HG03175 (cell line): ENCODE results near the gene FADS6.
"Not testable (repeated sequence)": the region's sequence is repeated elsewhere in the genome, so short reads cannot be mapped to it uniquely, and the experiment has no call there.

Experiments used
- ATAC-seq: cut with Tn5 transposase; IDR thresholded peaks from one replicate; pipeline ENCODE4 v1.9.1; 2021; ENCODE audit warnings: mild to moderate bottlenecking, moderate library complexity; ENCODE audit not compliant: unreplicated experiment

The FADS6 gene

GRCh38 chr17:74921026-74921681, 27.7 kb upstream of the FADS6 start:
- ATAC-seq: no peak

- no peak for ATAC-seq
These were observed 27.2 kb upstream of the FADS6 start for GRCh38 chr17:74920642-74921025.

GRCh38 chr17:74920306-74920620, 26.8 kb upstream of the FADS6 start:
- ATAC-seq: no peak

- ATAC-seq: no peak
These were observed 26.2 kb upstream of the FADS6 start for GRCh38 chr17:74919440-74920305.

GRCh38 chr17:74918906-74919305, 25.5 kb upstream of the FADS6 start:
- no peak for ATAC-seq

GRCh38 chr17:74917430-74917829, 24.0 kb upstream of the FADS6 start:
- ATAC-seq: no peak

DNA sequence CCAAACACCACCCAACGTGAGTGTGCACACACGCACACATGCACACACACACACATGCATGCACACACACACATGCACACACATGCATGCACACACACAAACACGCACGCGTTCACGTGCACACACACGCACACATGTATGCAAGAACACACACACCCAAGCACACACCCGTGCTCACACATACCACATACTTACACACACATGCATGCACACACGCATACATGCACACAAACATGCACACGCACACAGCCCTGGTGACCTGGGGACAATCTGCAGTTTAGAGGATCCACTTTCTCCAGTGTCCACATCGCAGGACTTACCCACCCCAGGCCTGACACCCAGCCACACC, 23.4 kb upstream of the FADS6 start:
- ATAC-seq: no peak

DNA sequence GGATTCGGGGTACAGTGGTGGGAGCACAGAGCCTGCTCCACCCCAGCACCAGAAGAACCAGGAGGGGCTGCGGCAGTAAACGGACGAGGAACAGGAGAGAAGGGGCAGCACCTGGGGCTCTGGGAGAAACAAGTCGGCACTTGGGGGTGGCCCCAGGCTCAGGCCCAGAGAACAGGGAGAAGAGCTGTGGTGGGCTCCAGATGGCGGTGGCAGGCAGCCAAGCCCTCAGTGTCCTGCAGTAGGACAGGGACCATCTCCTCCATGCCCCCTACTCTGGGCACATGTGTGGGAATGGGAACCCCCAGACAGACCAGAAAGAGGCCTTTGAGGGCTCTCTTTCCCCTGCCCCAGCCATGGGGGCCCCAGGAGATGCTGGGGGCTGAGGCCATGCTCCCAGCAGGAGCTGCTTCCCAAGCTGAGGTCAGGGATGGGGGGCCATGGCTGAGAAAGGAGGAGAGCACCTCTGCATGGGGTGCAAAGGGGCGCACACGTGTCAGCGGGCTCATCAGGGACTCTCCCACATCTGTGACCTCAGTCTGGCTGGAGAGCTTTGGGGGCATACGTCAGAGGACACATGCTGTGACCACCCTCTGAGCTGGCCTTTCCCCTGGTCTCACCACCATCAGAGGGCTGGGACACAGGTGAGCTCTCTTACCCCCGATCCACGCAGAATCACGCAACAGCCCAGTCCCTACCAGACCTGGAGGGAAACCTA, 22.9 kb upstream of the FADS6 start:
- ATAC-seq: no peak

GRCh38 chr17:74911423-74911822, 18.0 kb upstream of the FADS6 start:
- ATAC-seq: not testable (repeated sequence)

DNA sequence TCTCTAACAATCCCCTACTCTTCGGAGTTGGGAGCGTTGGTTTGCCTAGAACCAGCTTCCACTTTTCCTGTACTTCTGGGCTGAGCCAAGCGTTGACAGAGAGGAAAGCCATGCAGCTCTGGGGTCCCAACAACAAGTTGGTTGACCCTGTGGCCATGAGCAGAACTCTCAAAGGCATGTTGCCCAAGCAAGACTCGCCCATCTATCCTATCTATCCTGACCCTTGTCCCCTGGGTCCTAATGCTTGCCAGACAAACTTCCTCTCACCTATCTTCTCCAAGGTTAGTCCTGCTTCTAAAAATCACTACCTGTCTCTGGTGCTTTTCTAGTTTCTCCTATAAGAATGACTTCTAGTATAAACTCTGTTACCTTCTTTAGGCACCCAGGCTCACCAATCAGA, 15.7 kb upstream of the FADS6 start:
- not testable (repeated sequence) for ATAC-seq

GRCh38 chr17:74907012-74907411, 13.6 kb upstream of the FADS6 start:
- no peak for ATAC-seq

- ATAC-seq: not testable (repeated sequence)
These were observed 12.9 kb upstream of the FADS6 start for GRCh38 chr17:74906214-74906793.

- ATAC-seq: no peak
These were observed 11.4 kb upstream of the FADS6 start for GRCh38 chr17:74904687-74905409.

GRCh38 chr17:74903671-74904070, 10.2 kb upstream of the FADS6 start:
- ATAC-seq: no peak

DNA sequence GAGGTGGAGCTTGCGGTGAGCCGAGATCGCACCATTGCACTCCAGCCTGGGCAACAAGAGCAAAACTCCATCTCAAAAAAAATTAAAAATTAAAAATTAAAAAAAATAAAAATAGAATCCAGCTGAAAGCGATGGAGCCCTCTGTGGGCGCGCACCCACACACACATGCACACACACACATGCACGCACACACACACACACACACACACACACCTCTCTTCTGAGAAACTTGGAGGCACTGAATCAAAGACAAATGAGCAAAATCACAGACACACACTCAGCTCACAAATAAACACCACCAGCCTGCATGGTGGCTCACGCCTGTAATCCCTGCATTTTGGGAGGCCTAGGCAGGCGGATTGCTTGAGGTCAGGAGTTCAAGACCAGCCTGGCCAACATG, 9.6 kb upstream of the FADS6 start:
- ATAC-seq: no peak

DNA sequence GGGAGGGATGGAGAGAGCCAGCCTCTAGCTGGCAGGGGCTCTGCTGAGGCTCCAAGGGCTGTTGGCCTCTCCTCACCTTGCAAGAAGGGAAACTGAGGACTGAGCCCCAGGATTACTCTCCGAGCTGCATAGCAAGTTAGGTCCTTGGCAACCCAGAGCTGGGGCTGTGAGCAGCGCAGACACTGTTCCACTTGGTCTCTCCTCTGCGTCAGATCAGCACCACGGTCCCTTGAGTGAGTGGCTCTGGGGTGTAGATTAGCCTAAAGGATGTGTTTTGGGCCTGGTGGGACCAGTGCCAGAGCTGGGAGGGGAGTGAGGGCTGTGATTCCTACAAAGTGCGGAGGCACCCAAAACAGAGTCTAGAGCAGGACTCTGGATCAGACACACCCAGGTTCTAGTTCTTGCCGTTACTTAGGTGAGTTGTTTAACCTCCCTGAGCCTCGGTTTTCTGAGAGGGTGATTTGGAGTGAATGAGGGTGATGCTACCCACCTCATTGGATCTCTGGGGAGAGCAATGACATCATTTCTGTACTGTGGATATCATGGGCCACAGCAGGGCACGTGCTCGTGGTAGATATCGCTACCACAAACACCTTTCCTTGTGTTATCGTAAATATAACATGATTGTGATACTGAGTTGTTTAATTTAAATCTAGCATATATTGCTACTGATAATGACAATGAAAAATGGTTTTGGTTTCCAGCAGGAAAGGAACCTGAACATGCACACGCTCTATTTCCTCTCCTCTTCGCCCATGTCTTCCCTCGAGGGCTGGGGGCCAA, 8.1 kb upstream of the FADS6 start:
- no peak for ATAC-seq

DNA sequence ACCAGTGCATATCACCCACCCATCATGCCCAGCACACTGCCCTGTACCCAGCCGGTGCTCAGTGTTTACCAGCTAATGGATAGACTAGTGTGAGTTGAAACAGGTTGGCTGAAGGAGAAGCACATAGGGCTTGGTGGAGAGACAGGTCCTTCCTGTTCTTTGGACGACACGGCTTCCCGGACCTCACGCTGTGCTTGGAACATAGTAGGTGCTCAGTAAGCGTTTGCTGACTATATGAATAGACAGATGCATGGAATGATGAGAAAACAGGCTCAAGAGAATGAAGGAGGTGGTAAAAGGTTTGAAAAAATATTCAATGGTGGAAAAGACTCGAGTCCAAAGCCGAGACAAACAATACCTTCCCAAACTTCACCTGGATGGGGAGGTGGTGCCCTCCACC, 6.8 kb upstream of the FADS6 start:
- ATAC-seq: no peak

- no peak for ATAC-seq
These were observed 5.0 kb upstream of the FADS6 start for GRCh38 chr17:74898376-74898946.

DNA sequence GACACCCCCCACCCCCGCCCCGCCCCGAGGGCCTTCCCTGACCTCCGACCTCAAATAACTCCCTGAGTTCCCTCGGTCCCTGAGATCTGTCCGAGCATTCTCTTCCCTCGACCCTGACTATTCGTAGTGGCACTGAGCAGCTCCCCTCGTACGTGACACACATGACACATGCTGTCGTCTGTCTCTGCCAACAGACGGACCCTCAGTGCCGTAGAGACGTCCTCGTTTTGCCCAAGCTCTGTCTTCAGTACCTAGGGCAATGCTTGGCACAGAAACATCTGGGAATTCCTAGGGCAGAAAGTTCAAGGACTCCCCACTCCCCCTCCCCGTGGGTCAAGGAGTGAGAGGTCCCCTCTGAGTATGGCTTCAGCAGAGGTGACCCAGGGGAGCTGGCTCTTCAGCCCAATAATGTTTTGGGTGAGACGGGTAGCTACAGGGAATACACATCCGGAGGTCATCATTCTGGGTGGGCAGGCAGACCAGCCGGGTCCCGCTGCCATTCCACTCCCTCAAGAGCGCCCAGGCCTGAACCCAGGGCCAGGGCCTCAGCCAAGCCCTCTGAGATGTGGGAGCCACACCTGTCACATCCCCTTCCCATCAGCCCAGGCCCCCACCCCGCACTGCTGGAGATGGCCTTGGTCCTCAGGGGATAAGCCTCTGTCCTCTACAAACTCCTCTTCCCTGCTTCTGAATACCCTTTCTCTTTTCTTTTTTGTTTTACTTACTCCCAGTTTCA, 671 bp upstream of the FADS6 start:
- ATAC-seq: no peak
